ENCODE measurements around the gene UBE2O. TPM values are rescaled to one million over a fixed set of nuclear protein-coding genes. Genes with fewer than 3 reads are reported as not detected.

The UBE2O gene
- total and polyA plus RNA-seq, 2 donors (not counting 3 experiments of a cell fraction or from before 2014, with no cell fraction given): 13.9 to 34.1 TPM

DNA sequence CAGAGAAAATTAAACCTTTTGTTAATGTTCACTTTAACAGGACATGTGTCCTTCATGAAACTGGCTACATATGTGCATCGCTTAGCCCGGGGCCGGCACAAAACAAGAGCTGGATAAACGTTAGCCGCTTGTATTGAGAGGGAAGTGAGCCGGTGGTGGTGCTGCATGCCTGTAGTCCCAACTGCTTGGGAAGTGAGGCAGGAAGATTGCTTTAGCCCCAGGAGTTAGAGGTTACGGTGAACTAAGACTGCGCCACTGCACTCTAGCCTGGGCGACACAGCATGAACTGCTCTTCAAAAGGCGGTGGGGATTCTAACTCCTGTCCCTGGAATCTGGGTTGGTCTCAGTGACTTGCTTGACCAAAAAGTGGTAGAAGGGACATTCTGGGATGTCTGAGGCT, 83.6 kb downstream of the UBE2O start:
- no peak overlapping the region for H3K9ac ChIP-seq (replicated peaks; ENCODE audit: extremely low read depth, insufficient read depth, low read length)

More for the DNA sequence above, 83.6 kb downstream of the UBE2O start:
- TF ChIP-seq POLR2AphosphoS5 (IDR thresholded peaks at IDR 0.05; ENCODE audit: insufficient read depth, low read depth, low read length) (no peak), EZH2 (IDR thresholded peaks at IDR 0.05; ENCODE audit: borderline replicate concordance, low read depth, low read length, severe bottlenecking) (no peak), MAX (IDR thresholded peaks at IDR 0.05; ENCODE audit: insufficient read depth, insufficient read length) (no peak), FOS (IDR thresholded peaks at IDR 0.05; ENCODE audit: borderline replicate concordance, insufficient read depth, low read length) (no peak), MYC (IDR thresholded peaks at IDR 0.05; ENCODE audit: low read depth, low read length) (no peak), JUN (IDR thresholded peaks at IDR 0.05; ENCODE audit: borderline replicate concordance, insufficient read depth, insufficient read length, low read depth) (no peak), POLR2A (IDR thresholded peaks at IDR 0.05; ENCODE audit: low read depth, low read length) (no peak), CTCF (IDR thresholded peaks at IDR 0.05; ENCODE audit: extremely low read depth in 1 of 2, insufficient read depth in 1 of 2, low read depth in 1 of 2, low read length in 2 of 2) (no peak), GATA2 (IDR thresholded peaks at IDR 0.05; ENCODE audit: insufficient read depth, insufficient read length, low read depth, low read length) (no peak)
- H3K9me1 ChIP-seq (replicated peaks; ENCODE audit: control insufficient read depth, extremely low read depth, insufficient read depth, low read length): no peaks in the 10 kb centered on the region
- H3K27ac ChIP-seq (ENCODE audit: insufficient read depth, low read depth, low read length): peak overlapping the region; percentile 97
- BruUV-seq (replicated peaks): no TSS peak
- H3K79me2 ChIP-seq (ENCODE audit: control insufficient read depth, insufficient read depth, low read length): no peaks in the 10 kb centered on the region
- intact Hi-C loops (cut with micrococcal nuclease): no loop called here
- H2AFZ ChIP-seq (ENCODE audit: low read depth, low read length): no peak overlapping the region
- no peak for FAIRE-seq
- ChIA-PET CTCF (interaction anchor here (1.4 to 3.6 kb wide), 9 partner anchors 12 to 89 kb away, joined by 5 to 106 read pairs (median 11); partner anchors contain the start of genes PRPSAP1 and SPHK1), POLR2A (no interaction called here)
- H3K27me3 ChIP-seq (ENCODE audit: control insufficient read depth in 2 of 2, insufficient read depth in 2 of 2, low read length in 2 of 2): no peaks in the 10 kb centered on the region
- H3K9me3 ChIP-seq (replicated peaks; ENCODE audit: control insufficient read depth, insufficient read depth, low read length): no peaks in the 10 kb centered on the region
- DNase-seq (ENCODE audit: low read depth, low spot score): no peak
- H4K20me1 ChIP-seq (replicated peaks; ENCODE audit: control insufficient read depth, extremely low read depth, insufficient read depth, low read length): no peaks in the 10 kb centered on the region
- no peaks in the 10 kb centered on the region for H3K36me3 ChIP-seq (ENCODE audit: control insufficient read depth in 2 of 2, extremely low read depth in 1 of 2, insufficient read depth in 2 of 2, low read length in 2 of 2)
- no peak overlapping the region for H3K4me3 ChIP-seq (replicated peaks in 1 of 3; ENCODE audit: insufficient read depth in 1 of 3, low read depth in 1 of 3, low read length in 3 of 3)
- no peak overlapping the region for H3K4me2 ChIP-seq (ENCODE audit: insufficient read depth, low read length)
- peaks cover 28% of the 10 kb centered on the region for H3K4me1 ChIP-seq (ENCODE audit: control insufficient read depth, extremely low read depth, insufficient read depth, low read length)
- dilution Hi-C loops (cut with MboI; ENCODE audit: extremely low pct_ligation_motif_present, low sequenced_read_pairs): no loop called here
